AG04450 (cell line): ENCODE data around the gene TCEAL5. TPM values are rescaled to one million over a fixed set of nuclear protein-coding genes. Genes with fewer than 3 reads are reported as not detected.
A peak's percentile ranks its signal among the peaks of the same experiment; 100 is the strongest.
"Not testable (repeated sequence)": the region's sequence is repeated elsewhere in the genome, so short reads cannot be mapped to it uniquely, and the experiment has no call there.

Experiments
- CTCF ChIA-PET: fragments of 300-600, 350-600 bp; formaldehyde crosslinking; extraction: SDS; loops from one replicate; lab custom pipeline; 2022; ENCODE audit warnings: antibody characterized with exemption, inconsistent platforms; lab: Charles Lee
- POLR2A ChIA-PET: fragments of 350-600 bp; formaldehyde crosslinking; extraction: SDS; loops from one replicate; lab custom pipeline; 2021; ENCODE audit warnings: antibody characterized with exemption, inconsistent platforms; lab: Yijun Ruan, JAX
- DNase-seq: peaks from one replicate; pipeline ENCODE4 v3.0.0-alpha.2; 2011; ENCODE audit warnings: low read depth, low spot score
- H3K27ac ChIP-seq: one replicate; pipeline ENCODE4 v1.5.1; 2012; ENCODE audit warnings: low read depth, low read length, control low read depth
- H3K27me3 ChIP-seq: one replicate; pipeline ENCODE4 v1.6.0; 2012; ENCODE audit warnings: low read length; ENCODE audit not compliant: control insufficient read depth, insufficient read depth
- H3K4me3 ChIP-seq: 2 replicates; pipeline ENCODE4 v1.5.1; 2011; ENCODE audit warnings: mild to moderate bottlenecking, low read depth, low read length, control low read depth
- H3K9me3 ChIP-seq: 2 replicates; pipeline ENCODE4 v1.5.1; 2012; ENCODE audit warnings: low read length; ENCODE audit not compliant: control insufficient read depth, insufficient read depth
- polyA minus RNA-seq: library from RNA; depleted of rRNA, polyadenylated mRNA; stranded (reverse); fragments of >200 nt; gene quantifications from 2 replicates; pipeline ENCODE4 v1.2.3, GENCODE V29; 2011; rRNA and poly(A)+ RNA removed
- polyA plus RNA-seq: library from polyadenylated mRNA; depleted of rRNA; stranded (reverse); fragments of >200 nt; gene quantifications from 2 replicates; pipeline ENCODE4 v1.2.3, GENCODE V29; 2011; rRNA removed
- TF ChIP-seq, protein P1 (sequence below): IDR thresholded peaks from 2 replicates; pipeline ENCODE4 v1.5.1; 2011; ENCODE audit warnings: low read depth, low read length, control low read depth, inconsistent platforms

The TCEAL5 gene
- polyA plus RNA-seq (not detected in 2 replicates), polyA minus RNA-seq (not detected in 2 replicates)

- Histone ChIP-seq H3K9me3 (no peaks in the 10 kb centered on the region), H3K27ac (no peak within 1 kb of the TSS), H3K4me3 (no peak within 1 kb of the TSS), H3K27me3 (peaks cover 27% of the 10 kb centered on the region)
- no peak for DNase-seq
- ChIA-PET CTCF (interaction anchor here (0.5 kb wide), 1 partner anchor 213 kb away, joined by 5 read pairs; no protein-coding TSS in a partner anchor), POLR2A (no interaction called here)
- TF ChIP-seq, protein P1, sequence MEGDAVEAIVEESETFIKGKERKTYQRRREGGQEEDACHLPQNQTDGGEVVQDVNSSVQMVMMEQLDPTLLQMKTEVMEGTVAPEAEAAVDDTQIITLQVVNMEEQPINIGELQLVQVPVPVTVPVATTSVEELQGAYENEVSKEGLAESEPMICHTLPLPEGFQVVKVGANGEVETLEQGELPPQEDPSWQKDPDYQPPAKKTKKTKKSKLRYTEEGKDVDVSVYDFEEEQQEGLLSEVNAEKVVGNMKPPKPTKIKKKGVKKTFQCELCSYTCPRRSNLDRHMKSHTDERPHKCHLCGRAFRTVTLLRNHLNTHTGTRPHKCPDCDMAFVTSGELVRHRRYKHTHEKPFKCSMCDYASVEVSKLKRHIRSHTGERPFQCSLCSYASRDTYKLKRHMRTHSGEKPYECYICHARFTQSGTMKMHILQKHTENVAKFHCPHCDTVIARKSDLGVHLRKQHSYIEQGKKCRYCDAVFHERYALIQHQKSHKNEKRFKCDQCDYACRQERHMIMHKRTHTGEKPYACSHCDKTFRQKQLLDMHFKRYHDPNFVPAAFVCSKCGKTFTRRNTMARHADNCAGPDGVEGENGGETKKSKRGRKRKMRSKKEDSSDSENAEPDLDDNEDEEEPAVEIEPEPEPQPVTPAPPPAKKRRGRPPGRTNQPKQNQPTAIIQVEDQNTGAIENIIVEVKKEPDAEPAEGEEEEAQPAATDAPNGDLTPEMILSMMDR: no peak
Measured at GRCh38 chrX:103276581-103277002, at the start of gene TCEAL5. Gene TCEAL5, minus strand, starts transcription at chrX:103276750. Its CDS starts 2,187 bp downstream, at chrX:103274563.

GRCh38 chrX:103311399-103311780 is 34.8 kb upstream of the TCEAL5 start:
- no peak for DNase-seq
- H3K4me3 ChIP-seq: no peak overlapping the region
- no peak overlapping the region for H3K27ac ChIP-seq
- ChIA-PET CTCF (no interaction called here), POLR2A (no interaction called here)
- TF ChIP-seq, protein P1: no peak
- H3K9me3 ChIP-seq: no peaks in the 10 kb centered on the region
- peaks cover 12% of the 10 kb centered on the region for H3K27me3 ChIP-seq

DNA sequence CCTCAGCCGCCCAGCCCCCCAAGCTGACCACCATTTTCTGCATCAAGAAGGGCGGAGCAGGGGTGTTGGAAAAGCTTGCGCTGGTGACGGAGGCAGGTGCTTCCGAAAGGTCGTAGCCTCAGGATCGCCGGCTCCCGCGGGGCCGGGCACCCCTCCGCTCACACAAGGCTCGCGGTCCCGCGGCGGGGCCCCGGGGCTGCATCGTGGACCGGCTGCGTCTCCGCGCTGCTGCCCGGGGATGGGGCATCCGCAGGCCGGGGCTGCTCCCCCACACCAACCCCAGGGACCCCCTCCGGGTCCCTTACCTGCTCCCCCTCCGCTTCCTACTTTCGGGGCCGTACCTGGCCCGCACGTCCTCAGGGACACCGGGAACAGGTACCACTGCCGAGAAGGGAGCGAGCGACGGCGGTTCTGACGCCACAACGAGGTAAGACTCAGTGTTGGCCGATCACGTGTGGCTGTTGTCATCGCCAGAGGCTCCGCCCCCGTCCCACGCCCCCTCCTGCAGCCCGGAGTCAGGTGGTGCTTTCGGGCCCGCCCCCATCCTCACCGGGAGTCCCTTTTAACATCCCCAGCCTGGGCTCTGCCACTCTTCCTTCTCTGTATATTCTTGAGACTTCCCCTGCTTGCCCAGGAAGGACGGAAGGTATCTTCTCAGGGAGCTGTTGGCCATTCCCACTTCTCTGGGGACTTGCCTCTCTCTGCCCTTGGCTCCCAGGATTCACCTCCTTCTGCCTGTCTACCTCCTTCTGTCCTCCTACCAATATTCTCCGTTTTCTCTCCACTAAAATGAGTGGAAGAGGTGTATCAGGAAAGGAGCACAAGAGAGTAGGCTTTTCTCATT is 34.2 kb upstream of the TCEAL5 start, which contains the start of gene BEX2:
Gene BEX2, minus strand, starts transcription at position 436 of the 844 bp plus-strand sequence. CDS start 1,014 bp downstream, outside the sequence.
- ChIA-PET CTCF (no interaction called here), POLR2A (no interaction called here)
- TF ChIP-seq, protein P1: no peak
- Histone ChIP-seq H3K27me3 (peaks cover 12% of the 10 kb centered on the region), H3K4me3 (peak within 1 kb of the TSS; percentile 43), H3K9me3 (no peaks in the 10 kb centered on the region), H3K27ac (no peak within 1 kb of the TSS)
- DNase-seq: no peak

GRCh38 chrX:103309860-103310554 is 33.5 kb upstream of the TCEAL5 start:
- no peak for DNase-seq
- TF ChIP-seq, protein P1: no peak
- Histone ChIP-seq H3K4me3 (no peak overlapping the region), H3K27ac (no peak overlapping the region), H3K27me3 (peaks cover 12% of the 10 kb centered on the region), H3K9me3 (no peaks in the 10 kb centered on the region)
- ChIA-PET CTCF (no interaction called here), POLR2A (no interaction called here)

DNA sequence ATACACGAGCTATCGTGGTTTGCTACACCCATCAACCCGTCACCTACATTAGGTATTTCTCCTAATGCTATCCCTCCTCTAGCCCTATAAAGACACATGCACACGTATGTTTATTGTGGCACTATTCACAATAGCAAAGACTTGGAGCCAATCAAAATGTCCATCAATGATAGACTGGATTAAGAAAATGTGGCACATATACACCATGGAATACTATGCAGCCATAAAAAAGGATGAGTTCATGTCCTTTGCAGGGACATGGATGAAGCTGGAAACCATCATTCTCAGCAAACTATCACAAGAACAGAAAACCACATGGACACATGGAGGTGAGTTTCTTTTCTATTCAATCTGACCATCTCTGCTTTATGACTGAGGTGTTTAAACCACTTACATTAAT is 29.1 kb upstream of the TCEAL5 start:
- DNase-seq, H3K9me3 ChIP-seq, H3K27me3 ChIP-seq, H3K4me3 ChIP-seq, POLR2A ChIA-PET, CTCF ChIA-PET, H3K27ac ChIP-seq: not testable (repeated sequence)
